ENCODE results near the gene ABHD15.

Gene ABHD15

DNA sequence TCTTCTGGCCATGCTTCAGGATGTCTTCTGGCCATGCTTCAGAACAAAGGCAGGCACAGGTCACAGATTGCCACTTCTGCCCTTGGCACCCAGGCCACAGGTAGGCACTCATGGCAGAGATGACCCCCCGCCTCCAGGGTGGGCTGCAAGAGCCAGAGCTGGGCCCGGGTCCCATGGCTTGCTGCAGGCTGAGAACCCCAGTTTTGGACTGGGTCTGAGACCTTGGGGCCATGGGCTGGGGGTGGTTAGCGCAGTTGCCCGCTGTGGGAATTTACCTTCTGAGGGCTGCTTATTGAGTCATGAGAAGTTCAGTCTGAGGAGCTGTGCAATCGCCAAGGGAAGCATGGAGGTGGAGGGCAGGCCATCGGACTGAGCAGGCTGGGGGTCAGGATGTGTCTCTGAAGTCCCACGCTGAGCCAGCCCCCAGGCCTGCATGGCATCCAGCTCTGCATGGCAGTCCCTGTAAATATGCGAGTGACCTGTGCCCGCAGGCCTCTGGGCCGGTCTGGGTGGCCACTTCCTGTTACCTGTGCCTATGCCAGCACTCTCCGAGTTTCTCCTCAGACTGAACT, 27.8 kb upstream of the ABHD15 start:
- no peak for DNase-seq

DNA sequence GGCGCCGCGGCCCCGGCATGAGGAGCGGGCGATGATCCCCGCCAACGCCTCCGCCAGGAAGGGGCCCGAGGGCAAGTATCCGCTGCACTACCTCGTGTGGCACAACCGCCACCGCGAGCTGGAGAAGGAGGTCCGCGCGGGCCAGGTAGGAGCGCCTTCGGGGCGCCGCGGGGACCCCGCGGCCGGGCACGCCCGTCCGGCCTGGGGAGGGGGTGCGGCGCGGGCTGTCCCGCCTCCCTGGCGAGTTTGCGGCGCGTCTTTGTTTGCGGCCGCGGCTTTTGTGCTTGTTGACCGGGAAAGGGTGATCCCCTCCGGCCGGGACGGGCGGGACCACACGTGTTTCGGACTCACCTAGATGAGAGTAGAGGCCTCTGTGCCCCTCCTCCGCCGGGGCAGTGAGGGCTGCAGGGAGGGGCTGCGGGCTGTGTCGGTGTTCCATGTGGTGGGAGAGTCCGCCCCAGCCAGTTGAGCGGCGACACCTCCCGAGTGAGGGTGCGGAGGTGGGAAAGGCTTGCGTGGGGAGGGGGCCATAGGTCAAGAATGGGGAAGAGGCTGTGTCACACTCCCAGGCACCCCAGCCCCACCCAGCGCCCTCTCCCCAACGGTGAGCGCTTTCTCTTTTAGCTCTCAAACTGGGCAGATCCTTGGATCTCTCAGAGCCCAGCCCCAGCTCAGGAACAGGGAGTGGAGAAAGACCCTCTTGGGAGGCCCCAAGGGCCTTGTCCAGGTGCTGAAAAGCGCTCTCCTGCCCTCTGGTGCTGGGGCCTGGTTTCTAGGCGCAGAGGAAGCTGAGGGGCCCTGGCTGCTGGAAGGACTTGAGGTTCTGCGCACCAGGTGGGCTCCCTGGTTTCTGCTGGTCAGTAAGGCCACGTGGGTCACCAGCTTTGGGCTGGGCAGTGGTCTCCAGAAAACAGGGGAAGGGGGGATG, 27.0 kb upstream of the ABHD15 start:
- DNase-seq: peak in 1 of 5 experiments; percentile 31

DNA sequence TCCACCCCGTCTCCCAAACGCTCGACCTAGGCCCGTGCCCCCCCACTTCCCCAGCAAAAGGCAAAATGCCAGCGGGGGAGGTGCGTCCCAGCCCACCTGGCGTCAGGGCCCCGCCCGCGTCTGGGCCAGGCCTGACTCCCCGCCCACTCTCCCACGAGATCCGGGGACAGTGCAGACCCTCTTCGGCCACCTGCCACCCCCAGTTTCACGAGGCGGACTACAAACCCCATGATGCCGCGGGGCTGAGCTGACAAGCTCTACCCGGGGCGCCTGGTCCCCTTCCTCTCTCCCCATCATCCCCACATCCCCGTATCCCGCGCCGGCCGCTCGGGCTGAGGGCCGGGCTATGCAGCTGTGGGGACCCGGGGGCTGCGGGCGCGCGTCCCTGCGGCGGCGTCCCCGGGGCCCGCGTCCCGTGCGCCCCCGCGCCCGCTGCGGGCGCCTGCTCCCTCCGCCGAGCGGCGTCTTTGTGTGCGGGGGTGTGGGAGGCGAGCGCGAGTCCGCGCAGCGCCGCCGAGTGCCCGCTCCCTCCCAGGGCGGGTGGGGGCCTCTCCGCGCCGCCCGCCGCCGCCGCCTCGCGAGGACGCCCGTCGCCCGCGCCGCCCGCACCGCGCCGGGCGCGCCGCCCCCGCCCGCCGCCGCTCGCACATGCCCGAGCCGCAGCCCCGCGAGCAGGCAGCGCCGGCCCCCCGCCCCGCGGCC, 26.2 kb upstream of the ABHD15 start, which contains the start of gene ANKRD13B:
ANKRD13B (plus strand) TSS at position 283 of the 702 bp plus-strand sequence. CDS start 490 bp downstream, outside the sequence.
- DNase-seq: peak in 1 of 5 experiments; percentile 41

DNA sequence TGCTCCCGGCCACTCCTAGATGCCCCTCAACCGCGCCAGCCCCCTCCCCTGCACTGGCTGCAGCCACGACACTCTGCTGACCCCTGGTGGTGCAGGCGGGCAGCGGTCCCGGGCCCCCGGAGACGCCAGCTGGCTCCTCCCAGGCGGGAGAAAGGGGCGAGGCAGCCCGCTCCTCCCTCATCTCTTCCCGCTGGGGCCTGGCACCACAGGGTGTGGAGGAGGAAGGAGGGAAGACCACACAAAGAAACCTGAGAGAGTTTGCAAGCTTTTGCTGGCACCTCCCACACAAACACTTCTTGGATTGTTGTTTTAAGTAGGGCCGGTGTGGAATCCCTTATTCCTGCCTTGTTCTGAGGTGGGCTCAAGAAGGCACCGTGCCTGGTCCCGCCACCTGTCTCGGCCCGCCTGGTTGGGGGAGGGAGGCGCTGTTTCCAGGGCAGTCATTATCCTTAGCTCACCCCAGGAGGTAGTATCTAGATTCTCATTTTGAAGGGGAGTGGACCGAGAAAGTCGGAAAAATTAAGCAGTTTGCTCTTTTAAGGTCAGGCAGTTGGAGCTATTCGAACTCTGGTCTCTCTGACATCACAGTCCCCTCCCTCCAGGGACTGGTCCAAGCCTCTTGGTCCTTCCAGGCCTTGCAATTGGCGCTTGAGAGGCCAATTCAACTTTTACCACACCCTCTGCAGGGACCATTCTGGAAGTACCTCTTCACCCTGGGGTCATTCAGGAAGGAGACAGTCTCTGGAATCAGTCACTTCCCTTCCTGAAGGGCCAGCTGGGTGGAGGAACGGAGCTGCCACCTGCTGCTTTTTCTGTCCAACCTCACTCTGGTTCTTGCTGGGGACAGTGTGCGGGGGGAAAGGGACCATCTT, 25.1 kb upstream of the ABHD15 start:
- peak; percentile 60 to 75 (median 65) for DNase-seq

DNA sequence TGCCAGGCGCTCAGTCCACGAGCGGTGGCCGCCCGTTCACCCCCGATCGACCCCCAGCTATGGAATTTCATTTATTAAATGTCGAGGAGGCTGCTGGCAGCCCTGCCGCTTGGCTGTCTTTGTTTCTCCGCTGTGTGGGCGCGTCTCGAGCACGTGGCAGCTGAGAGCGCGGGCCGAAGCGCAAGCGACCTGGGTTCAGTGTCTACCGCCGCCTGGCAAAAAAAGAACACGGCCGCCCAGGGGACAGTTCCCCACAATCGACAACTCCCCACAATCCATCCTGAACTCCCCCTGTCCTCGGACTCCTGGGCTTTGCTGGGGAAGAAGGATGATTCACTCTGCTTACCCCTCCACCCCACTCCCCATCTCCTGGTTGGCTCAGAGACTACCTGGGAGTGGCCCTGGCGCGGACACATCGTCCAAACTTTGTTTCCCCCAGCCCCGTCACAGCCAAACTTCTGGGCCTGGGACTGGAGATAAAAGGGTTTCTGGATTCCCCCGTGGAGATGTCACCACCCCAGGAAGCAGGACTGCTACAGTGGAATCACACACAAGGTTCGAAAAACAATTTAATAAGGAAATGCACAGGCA, 24.4 kb upstream of the ABHD15 start:
- DNase-seq: peak in 1 of 5 experiments; percentile 36

DNA sequence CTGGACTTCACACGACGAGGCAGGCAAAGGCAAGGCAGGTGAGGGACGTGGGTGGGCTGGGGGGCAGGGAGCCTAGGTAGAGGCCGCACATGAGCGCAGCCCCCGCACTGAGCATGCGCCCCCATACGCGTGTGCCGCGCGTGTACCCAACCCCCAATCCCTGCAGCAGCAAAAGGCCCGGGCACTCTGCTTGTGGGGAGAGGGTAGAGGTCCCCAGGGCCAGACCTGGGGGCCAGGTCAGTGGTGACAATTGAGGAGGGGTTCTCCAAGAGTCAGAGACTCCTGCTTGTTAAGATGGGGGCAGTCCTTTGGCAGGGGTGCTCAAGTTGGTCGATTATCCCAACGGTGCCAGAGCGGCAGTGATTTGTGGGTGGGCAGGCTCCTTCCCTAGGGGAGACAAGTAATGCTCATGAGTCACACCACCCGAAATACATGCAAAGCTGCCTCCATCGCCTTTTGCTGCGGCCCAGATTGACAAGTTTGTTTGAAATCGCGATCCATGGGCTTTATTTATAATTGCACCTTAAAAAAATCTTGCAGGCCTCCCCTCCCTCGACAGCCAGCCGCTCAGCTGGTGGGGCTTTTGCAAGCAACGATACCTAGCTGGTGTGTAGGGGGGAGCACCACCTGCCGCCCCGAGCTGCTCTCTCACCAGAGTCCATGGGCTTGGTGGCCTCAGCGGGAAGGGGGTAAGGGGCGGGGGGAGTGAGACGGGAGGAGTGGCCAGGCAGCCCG, 23.7 kb upstream of the ABHD15 start:
- no peak for DNase-seq

DNA sequence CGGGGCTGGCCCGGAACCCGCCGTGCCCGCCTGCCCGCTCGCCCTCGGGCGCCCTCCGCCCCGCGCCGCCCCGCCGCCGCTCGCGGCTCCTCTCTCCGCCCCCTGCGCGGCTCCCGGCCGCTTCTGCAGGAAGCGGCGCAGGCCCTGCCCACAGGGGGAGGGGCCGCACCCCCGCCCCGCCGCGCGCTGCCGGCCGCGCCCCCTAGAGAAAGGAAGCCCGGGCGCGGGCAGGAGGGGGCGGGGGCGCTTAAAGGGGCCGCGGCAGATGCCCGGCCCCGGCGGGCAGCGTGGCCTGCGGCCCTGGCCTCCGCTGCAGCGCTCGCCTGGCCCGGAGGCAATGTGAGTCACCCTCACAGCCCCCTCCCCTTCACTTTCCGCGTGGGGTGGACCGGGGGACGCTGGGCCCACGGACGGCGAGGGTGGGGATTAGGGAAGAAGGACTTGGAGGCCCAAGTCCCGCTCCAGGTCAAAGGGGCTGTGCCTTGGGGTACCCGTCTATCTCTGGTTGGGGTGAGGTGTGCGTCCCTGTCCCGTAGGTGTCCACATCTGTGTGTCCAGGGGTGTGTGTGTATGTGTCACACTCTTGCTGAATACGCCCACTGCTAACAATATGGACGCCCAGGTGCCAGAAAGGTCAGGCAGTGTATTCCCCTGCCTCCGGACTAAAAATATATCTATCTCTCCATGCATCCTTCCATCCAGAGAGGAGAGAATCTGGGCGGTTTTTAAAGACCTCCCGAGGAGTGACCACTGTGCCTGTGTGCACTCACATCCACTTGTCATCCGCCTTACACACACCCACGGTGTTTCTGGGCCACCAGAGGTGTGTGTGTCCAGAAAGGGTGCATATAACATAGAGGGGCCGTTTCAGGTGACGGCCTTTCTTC, 22.9 kb upstream of the ABHD15 start, which contains the start of gene GIT1:
GIT1 (minus strand) TSS at position 125 of the 887 bp plus-strand sequence. CDS start 270 bp downstream, outside the sequence.
- DNase-seq: peak; percentile 73 to 91 (median 76)

DNA sequence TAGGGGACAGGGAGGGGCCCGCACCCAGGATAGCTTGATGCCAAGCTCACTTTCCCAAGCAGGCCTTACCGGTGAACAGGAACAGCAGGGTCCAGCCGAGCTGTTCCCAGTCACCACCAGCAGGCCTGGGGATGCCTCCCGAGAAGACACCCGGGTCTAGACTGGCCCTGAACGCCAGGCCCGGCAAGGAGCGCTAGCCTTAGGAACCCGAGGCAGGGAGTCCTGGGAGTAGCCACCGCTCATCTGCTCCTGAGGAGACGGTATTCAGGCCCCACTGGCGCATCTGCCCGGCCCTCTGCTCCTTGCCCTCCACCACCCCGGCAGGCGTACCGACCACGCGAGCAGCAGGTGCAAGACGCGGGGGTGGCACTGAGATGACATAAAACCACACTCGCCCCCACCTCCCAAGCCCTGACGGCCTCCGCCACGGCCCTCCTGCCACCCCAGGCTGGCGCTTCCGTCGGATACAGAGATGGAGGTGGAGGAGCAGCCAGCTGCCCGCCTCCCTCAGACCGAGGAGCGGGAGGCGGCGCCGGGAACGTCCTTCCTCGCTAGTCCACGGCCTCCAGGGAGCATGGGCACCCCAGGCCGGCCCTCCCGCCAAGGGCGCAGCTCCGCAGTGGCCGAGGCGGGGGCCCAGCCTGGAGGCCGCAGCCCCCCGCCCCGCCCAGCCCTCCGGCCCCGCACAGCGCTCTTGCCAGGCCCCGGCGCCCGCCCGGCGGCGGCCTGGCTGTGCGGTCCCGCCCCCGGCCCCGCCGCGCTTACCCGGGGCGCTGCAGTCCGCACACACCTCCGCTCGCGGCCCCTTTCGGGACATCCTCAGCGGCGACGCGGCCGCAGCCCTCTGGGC, 21.9 kb upstream of the ABHD15 start:
- peak in 4 of 5 experiments; percentile 30 to 77 (median 49) for DNase-seq

DNA sequence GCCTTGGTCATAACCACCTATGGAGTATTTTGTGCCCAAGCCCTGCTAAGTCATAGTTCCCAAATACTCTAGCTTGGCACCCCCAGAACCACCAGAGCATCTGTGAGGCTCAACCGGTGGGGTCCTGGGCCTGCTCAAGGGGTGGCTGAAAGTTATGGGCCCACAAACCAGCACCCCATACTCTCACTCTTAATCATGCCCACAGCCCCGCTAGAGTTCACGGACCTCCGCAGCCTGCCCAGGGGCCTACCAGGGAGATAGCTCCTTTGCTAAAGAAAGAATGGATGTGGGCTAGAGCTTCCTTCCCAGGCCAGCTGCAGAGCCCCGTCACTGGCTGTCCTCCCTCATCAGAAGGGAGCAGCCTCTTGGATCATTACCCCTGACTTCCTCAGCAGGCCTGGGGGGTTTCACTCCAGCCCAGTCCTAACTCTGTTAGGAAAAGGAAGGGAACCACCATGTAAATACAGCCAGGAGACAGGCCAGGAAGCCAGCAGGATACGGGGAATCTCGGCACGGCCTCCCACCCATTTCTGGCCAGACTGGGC, 21.3 kb upstream of the ABHD15 start:
- no peak for DNase-seq

DNA sequence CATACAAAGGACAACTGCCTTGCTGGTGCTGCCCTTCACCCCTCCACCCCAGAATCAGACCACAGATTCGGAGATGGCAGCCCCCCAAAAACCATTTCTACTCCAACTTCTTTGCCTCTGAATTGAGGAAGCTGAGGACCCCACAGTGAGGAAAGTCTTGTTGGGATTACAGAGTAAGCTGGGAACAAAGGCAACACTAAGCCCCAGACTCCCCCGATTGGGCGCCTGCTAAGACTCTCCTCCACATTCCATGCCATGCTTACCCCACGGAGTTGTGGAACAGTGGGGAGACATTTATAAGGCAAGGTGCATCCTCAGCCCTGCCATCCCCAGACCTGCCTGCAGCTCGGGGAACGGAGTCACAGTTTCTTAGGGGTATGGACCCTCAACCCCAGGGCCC, 20.8 kb upstream of the ABHD15 start:
- no peak for DNase-seq

DNA sequence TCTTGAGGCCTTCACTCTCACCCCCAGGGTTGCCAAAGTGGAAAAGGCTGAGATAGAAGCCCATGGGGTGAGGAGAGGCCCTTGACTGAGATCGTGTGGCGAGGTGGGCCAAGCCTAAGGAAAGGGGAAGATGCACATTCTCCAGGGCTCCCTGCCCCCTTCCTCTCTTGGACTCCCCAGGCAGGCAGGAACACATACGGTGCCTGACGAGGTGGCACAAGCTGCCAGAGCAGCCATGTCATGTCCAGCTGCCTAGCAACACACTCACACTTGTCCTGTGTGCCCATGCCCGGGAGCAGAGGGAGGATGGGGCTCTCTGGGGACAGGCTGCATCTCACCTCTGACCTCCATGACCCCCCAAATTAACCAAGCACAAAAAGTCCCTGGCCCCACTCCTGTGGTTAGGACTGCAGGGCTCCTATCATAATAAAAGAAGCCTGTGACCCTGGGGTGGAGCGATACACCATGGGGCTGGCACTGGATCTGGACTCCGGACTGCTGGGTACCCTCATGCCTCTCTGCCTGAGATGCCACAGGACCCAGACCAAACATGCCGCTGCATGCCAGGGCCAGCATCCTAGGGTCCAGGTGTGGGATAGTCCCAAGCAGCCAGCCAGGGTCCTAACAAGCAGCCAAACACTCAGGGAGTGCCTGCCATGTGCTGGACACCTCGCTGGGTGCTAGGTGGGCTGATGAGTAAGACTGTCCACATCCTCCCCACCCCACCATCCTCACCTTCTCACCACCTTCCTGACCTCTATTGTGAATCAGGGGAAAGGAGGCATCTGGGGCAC, 20.0 kb upstream of the ABHD15 start:
- no peak for DNase-seq

DNA sequence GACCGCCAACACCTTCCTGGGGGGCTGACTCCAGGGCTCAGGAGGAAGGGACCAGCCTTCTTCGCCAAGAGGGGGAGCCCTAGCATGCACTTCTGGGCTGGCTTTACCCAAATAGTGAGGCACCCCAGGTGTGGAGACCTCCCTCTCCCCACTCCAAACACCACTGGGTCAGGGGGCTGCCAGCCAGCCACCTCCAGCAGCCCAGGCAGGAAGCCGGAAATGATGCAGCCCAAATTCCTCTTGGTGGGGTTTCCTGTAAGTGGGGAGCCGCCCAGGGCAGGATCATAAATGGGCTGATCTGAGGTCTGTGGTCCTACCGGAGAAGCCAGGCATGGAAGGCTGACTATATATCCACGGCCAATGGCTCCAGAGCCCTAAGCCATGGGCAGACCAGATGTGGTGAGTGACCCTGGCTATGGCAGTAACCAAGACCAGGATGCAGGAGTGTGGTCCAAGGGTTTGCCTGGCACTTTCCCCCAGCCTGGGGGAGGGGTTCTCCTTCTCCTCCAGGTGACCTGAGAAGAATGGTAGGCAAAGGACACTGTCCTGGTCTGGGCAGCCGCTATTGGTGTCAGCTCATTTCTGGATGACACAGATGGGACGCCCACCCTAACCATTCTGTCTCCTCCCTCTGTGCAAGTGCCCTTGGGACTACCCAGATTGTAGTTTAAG, 18.4 kb upstream of the ABHD15 start:
- DNase-seq: peak in 1 of 5 experiments; percentile 28

DNA sequence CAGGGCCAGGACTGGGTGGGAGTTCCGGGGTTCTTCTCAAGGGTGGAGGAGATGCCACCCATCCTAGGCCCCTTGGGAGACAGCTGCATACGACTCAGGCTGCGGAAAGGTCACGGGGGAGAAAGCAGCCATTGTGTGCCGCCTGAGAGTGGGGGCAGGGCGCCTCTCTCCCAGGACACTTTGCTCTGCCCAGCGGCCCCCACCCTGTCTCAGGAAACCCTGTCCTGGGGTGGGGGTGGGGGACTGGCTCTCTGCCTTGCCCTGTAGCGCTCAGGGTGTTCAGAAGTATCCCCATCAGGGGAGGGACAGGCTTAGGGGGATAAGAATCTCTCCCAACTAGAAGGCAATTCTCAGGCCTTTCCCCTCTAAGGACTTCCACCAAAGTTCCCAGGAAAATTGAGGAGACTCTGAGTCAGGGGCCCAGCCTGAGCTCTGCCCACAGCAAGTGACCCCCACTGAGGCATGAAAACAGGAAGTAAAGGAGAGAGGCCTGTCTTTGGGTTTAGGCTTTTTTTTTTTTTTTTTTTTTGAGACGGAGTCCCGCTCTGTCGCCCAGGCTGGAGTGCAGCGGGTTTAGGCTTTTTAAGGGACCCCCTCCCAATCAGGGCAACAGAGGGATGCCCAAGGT, 17.7 kb upstream of the ABHD15 start:
- no peak for DNase-seq

DNA sequence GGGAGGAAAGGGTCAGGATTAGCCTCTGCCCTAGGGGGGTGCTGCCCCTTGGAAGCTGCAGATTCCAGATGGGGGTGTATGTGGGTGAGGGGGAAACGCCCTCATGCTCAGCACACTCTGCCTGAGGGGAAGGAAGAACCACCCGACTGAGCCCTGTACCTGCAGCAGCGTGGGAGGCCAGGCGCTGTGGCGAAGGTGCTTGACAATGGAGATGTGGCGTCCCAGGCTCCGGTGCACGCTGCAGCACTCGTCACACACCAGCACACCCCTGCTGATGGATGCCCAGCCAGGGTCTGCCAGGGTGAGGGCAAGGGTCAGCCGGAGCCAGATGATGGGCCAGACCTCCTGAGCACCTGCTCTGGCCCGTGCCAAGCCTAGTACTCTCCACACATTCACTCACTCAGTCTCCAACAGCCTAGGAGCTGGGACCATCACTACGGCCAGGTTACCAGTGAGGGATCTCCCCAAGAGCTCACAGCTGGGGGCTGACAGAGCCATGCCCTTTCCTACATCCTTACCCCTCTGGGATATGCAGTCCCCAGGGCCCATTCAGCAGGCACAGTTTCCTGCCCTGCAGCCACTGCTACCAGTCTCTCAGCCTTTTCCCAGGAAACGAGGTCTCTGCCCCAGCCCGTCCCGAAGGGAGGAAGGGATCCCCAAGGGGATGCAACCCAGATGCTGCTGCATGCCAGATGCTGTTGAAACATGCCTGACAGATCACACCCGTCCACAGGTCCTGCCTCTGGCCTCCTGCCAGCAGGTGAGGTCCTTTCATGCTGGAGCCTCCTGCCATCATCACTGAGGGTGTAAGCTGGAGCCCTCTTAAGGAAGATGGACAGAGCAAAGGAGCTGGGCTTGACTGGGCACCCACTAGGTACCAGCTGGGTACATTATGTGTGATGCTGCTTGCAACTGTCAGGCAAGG, 16.7 kb upstream of the ABHD15 start:
- DNase-seq: no peak

DNA sequence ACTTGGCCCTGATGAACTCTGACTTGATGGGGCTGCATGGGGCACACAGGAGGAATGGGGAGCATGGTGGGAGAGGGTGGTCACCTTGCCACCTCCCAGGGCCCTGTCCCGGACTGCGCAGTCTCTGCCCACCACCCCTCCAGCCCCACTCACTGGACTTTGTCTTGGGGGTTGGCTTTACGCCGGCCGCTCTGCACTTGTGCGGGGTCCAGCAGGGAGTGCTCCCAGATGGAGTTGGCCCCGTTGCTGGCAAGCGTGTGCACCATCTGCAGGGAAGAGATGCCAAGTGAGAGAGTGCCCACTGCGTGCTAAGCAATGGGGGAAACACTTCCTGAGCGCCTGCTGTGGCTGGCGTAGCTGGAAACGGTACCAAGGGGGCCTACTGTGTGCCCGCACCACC, 15.9 kb upstream of the ABHD15 start:
- DNase-seq: no peak
